Ishikawa (cell line): ENCODE measurements around the gene ASTN2.

Source experiments
- TAF1 ChIP-seq: IDR thresholded peaks from 2 replicates; pipeline ENCODE4 v1.6.1; 2012; ENCODE audit warnings: low read depth, mild to moderate bottlenecking
- YY1 ChIP-seq: IDR thresholded peaks from 2 replicates; pipeline ENCODE4 v1.6.1; 2012; ENCODE audit warnings: low read depth
- ZBTB7A ChIP-seq: IDR thresholded peaks from 2 replicates; pipeline ENCODE4 v1.6.1; 2012; ENCODE audit warnings: low read depth
- TF ChIP-seq, protein P1 (sequence below): IDR thresholded peaks from 2 replicates; pipeline ENCODE4 v1.6.1; 2012

DNA sequence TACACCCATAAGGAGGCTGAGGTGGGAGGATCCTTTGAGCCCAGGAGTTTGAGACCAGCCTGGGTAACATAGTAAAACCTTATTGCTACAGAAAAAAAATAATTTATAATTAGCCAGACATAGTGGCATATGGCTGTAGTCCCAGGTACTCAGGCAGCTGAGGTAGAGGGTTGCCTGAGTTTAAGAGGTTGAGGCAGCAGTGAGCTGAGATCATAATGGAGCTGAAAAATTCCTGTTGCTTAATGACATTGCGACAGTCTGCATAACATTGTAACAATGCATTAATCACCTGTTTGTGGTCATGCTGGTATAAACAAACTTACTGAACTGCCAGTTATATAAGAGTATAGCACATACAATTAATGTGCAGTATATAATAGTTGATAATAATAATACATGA, 513.6 kb downstream of the ASTN2 start:
- no peak for TF ChIP-seq ZBTB7A
- no peak for TF ChIP-seq TAF1
- TF ChIP-seq YY1 = no peak
- TF ChIP-seq, protein P1, sequence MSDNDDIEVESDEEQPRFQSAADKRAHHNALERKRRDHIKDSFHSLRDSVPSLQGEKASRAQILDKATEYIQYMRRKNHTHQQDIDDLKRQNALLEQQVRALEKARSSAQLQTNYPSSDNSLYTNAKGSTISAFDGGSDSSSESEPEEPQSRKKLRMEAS = no peak
